NK-92 (cell line): Measurements from ENCODE around the gene GEMIN5.
A peak's percentile ranks its signal among the peaks of the same experiment; 100 is the strongest.

Experiments used
- DNase-seq: peaks from one replicate; lab custom pipeline; 2025; ENCODE audit not compliant: unreplicated experiment; lab: John Stamatoyannopoulos, UW

GEMIN5 gene

GRCh38 chr5:154895606-154896561, 42.1 kb downstream of the GEMIN5 start:
- no peak for DNase-seq

GRCh38 chr5:154893381-154893780, 44.6 kb downstream of the GEMIN5 start:
- no peak for DNase-seq

- no peak for DNase-seq
These were observed 45.6 kb downstream of the GEMIN5 start for GRCh38 chr5:154892369-154892771.

- DNase-seq = no peak
These were observed 52.6 kb downstream of the GEMIN5 start for GRCh38 chr5:154885439-154885838.

- no peak for DNase-seq
These were observed 53.6 kb downstream of the GEMIN5 start for GRCh38 chr5:154884424-154884823.

- no peak for DNase-seq
These were observed 56.0 kb downstream of the GEMIN5 start for GRCh38 chr5:154881986-154882385.

GRCh38 chr5:154878642-154879335, 59.2 kb downstream of the GEMIN5 start:
- no peak for DNase-seq

GRCh38 chr5:154873791-154874331, 64.2 kb downstream of the GEMIN5 start:
- DNase-seq = no peak

- DNase-seq = no peak
These were observed 66.3 kb downstream of the GEMIN5 start for GRCh38 chr5:154871734-154872133.

GRCh38 chr5:154868702-154869101, 69.3 kb downstream of the GEMIN5 start:
- DNase-seq = no peak

- DNase-seq = no peak
These were observed 71.2 kb downstream of the GEMIN5 start for GRCh38 chr5:154866841-154867240.

GRCh38 chr5:154865466-154866184, 72.4 kb downstream of the GEMIN5 start:
- no peak for DNase-seq

- no peak for DNase-seq
These were observed 74.5 kb downstream of the GEMIN5 start for GRCh38 chr5:154863291-154864080.

- DNase-seq = no peak
These were observed 75.2 kb downstream of the GEMIN5 start for GRCh38 chr5:154862766-154863165.

- DNase-seq = no peak
These were observed 76.1 kb downstream of the GEMIN5 start for GRCh38 chr5:154861946-154862345.

GRCh38 chr5:154860765-154861164, 77.2 kb downstream of the GEMIN5 start:
- no peak for DNase-seq

- no peak for DNase-seq
These were observed 77.9 kb downstream of the GEMIN5 start for GRCh38 chr5:154860123-154860522.

GRCh38 chr5:154858972-154859871, 78.8 kb downstream of the GEMIN5 start:
- no peak for DNase-seq

GRCh38 chr5:154858297-154858971, 79.6 kb downstream of the GEMIN5 start, which contains the start of gene CNOT8:
Gene CNOT8 (plus strand): TSS chr5:154858627. CDS start chr5:154863279, 4,652 bp downstream.
- peak; percentile 84 for DNase-seq
